22Rv1 (cell line): ENCODE data around the gene FAM124A.

ENCODE experiments used
- CTCF ChIP-seq: fragments of 450-650 bp; IDR thresholded peaks from 2 replicates; pipeline ENCODE4 v1.5.1; 2017; ENCODE audit warnings: mild to moderate bottlenecking
- ZFX ChIP-seq: fragments of 450-650 bp; IDR thresholded peaks from 2 replicates; pipeline ENCODE4 v1.6.1; 2017; ENCODE audit warnings: antibody characterized with exemption, borderline replicate concordance

GRCh38 chr13:51258612-51259548, 36.7 kb downstream of the FAM124A start:
- no peak for TF ChIP-seq CTCF
- TF ChIP-seq ZFX, result no peak
